ENCODE results near the gene SNAP25. TPM values are rescaled to one million over a fixed set of nuclear protein-coding genes. Genes with fewer than 3 reads are reported as not detected.

SNAP25 gene
- total RNA-seq, 1 donor from 2014 or later: 14.2 TPM

DNA sequence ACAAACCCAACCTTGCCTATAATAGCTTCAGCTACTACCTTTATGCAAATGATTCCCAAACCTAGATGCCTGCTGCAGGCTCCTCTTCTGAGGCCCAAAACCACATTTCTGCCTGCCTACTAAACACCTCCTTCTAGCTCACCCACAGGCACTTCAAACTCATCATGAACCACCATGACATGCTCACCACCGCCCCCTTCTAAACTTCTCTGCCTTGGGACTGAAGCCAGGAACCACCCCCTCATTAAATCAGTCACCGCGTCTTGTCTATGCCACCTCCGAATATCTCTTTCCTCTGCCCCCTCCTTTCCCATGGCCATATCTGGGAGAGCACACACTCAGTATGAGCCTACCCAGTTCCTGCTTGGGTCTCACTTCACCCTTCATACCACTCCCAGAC lies 101.2 kb downstream of the SNAP25 start:
- Mint-ChIP-seq H3K4me1 (ENCODE audit: low read depth) (peaks cover 14% of the 10 kb centered on the region), H3K27ac (no peak overlapping the region), H3K4me3 (ENCODE audit: low read depth) (no peak overlapping the region), H3K27me3 (ENCODE audit: low read depth) (peaks cover 16% of the 10 kb centered on the region), H3K9me3 (peaks cover 9% of the 10 kb centered on the region), H3K36me3 (ENCODE audit: low read depth) (no peaks in the 10 kb centered on the region)
- intact Hi-C loops (cut with micrococcal nuclease): loop anchor here (5.0 kb wide), 1 partner anchor 32 kb away; no protein-coding TSS in a partner anchor
- DNase-seq (ENCODE audit: low spot score): no peak

DNA sequence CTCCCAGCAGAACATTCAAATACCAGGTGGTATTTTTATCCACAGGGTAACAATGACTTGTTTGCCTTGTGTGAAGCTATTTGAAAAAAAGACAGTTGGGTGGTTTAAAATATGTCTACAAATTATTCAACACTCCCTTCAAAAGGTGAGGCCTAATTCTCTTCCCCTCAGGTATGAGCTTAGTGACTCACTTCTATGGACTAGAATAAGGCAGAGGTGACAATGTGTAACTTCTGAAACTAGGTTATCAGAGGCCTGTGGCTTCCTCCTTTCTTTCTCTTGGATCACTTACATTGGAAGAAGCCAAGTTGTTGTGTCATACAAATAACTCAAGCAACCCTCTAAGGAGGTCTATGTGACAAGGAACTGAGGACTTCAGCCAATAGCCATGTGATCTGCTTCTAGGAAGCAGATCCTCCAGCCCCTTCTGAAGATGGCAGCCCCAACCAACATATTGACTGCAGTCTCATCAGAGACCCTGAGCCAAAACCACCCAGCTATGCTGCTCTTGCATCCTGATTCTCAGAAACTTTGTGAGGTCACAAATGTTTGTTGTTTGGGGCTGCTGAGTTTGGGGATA lies 102.6 kb downstream of the SNAP25 start:
- Mint-ChIP-seq H3K4me1 (ENCODE audit: low read depth) (peaks cover 14% of the 10 kb centered on the region), H3K9me3 (peaks cover 9% of the 10 kb centered on the region), H3K27ac (no peak overlapping the region), H3K27me3 (ENCODE audit: low read depth) (peaks cover 8% of the 10 kb centered on the region), H3K36me3 (ENCODE audit: low read depth) (no peaks in the 10 kb centered on the region), H3K4me3 (ENCODE audit: low read depth) (no peak overlapping the region)
- intact Hi-C loops (cut with micrococcal nuclease): no loop called here
- DNase-seq (ENCODE audit: low spot score): no peak

- no peak overlapping the region for H3K4me3 Mint-ChIP-seq (ENCODE audit: low read depth)
- peaks cover 4% of the 10 kb centered on the region for H3K9me3 Mint-ChIP-seq
- no peak for DNase-seq (ENCODE audit: low spot score)
- no peaks in the 10 kb centered on the region for H3K36me3 Mint-ChIP-seq (ENCODE audit: low read depth)
- H3K27ac Mint-ChIP-seq: no peak overlapping the region
- intact Hi-C loops (cut with micrococcal nuclease): no loop called here
- H3K27me3 Mint-ChIP-seq (ENCODE audit: low read depth): peaks cover 8% of the 10 kb centered on the region
- peaks cover 14% of the 10 kb centered on the region for H3K4me1 Mint-ChIP-seq (ENCODE audit: low read depth)
Measured at GRCh38 chr20:10322073-10323012, 103.7 kb downstream of the SNAP25 start.

DNA sequence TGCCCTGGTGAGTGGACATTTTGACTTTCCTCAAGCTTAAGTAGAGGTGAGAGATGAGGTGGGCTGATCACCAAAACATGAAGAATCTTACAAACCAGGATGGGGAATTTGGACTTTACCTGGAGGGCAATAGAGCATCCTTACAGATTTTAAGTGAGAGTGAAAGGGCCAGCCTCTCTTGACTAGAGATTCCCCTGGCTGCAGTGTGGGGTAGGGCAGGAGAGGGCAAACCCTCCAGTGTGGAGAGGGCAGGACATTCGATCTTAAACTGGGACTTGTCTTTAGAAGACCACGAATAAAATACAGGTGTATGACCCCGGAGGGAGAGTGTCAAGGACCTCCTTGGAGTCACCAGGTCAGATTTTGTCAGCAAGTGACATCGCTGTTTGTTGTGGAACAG lies 105.1 kb downstream of the SNAP25 start:
- peaks cover 8% of the 10 kb centered on the region for H3K27me3 Mint-ChIP-seq (ENCODE audit: low read depth)
- no peaks in the 10 kb centered on the region for H3K36me3 Mint-ChIP-seq (ENCODE audit: low read depth)
- peaks cover 7% of the 10 kb centered on the region for H3K4me1 Mint-ChIP-seq (ENCODE audit: low read depth)
- no peak overlapping the region for H3K4me3 Mint-ChIP-seq (ENCODE audit: low read depth)
- no peak overlapping the region for H3K27ac Mint-ChIP-seq
- intact Hi-C loops (cut with micrococcal nuclease): no loop called here
- peaks cover 1% of the 10 kb centered on the region for H3K9me3 Mint-ChIP-seq
- no peak for DNase-seq (ENCODE audit: low spot score)

GRCh38 chr20:10324198-10324847 lies 105.7 kb downstream of the SNAP25 start:
- Mint-ChIP-seq H3K27me3 (ENCODE audit: low read depth) (peaks cover 8% of the 10 kb centered on the region), H3K4me1 (ENCODE audit: low read depth) (peaks cover 6% of the 10 kb centered on the region), H3K9me3 (no peaks in the 10 kb centered on the region), H3K36me3 (ENCODE audit: low read depth) (no peaks in the 10 kb centered on the region), H3K4me3 (ENCODE audit: low read depth) (no peak overlapping the region), H3K27ac (no peak overlapping the region)
- intact Hi-C loops (cut with micrococcal nuclease): no loop called here
- no peak for DNase-seq (ENCODE audit: low spot score)

DNA sequence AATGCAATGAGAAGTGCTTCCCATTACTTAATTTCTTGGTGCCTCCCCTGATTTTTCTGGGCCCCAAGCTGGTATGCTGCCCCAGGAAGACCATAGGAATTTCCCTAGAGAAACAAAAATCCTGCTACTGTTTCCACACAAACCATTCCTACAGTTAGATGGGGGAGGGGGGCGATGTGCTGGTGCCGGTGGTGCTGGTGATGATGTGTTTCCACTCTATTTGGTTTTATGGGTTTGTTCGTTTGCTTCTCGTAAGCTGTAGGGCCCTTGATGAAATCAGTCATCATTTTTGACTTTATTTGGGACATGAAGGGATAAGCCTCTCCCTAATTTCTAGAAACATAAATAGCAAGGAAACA lies 110.2 kb downstream of the SNAP25 start:
- H3K27ac Mint-ChIP-seq: no peak overlapping the region
- no peak for DNase-seq (ENCODE audit: low spot score)
- H3K4me3 Mint-ChIP-seq (ENCODE audit: low read depth): no peak overlapping the region
- H3K27me3 Mint-ChIP-seq (ENCODE audit: low read depth): peaks cover 20% of the 10 kb centered on the region
- no peaks in the 10 kb centered on the region for H3K4me1 Mint-ChIP-seq (ENCODE audit: low read depth)
- H3K36me3 Mint-ChIP-seq (ENCODE audit: low read depth): no peaks in the 10 kb centered on the region
- intact Hi-C loops (cut with micrococcal nuclease): no loop called here
- H3K9me3 Mint-ChIP-seq: no peaks in the 10 kb centered on the region

GRCh38 chr20:10329387-10330005 lies 110.9 kb downstream of the SNAP25 start:
- H3K27me3 Mint-ChIP-seq (ENCODE audit: low read depth): peaks cover 17% of the 10 kb centered on the region
- no peaks in the 10 kb centered on the region for H3K4me1 Mint-ChIP-seq (ENCODE audit: low read depth)
- no peak overlapping the region for H3K27ac Mint-ChIP-seq
- intact Hi-C loops (cut with micrococcal nuclease): no loop called here
- no peak overlapping the region for H3K4me3 Mint-ChIP-seq (ENCODE audit: low read depth)
- H3K9me3 Mint-ChIP-seq: no peaks in the 10 kb centered on the region
- no peaks in the 10 kb centered on the region for H3K36me3 Mint-ChIP-seq (ENCODE audit: low read depth)
- DNase-seq (ENCODE audit: low spot score): no peak

- Mint-ChIP-seq H3K9me3 (no peaks in the 10 kb centered on the region), H3K27me3 (ENCODE audit: low read depth) (peaks cover 17% of the 10 kb centered on the region), H3K27ac (no peak overlapping the region), H3K4me1 (ENCODE audit: low read depth) (no peaks in the 10 kb centered on the region), H3K4me3 (ENCODE audit: low read depth) (no peak overlapping the region), H3K36me3 (ENCODE audit: low read depth) (no peaks in the 10 kb centered on the region)
- intact Hi-C loops (cut with micrococcal nuclease): no loop called here
- DNase-seq (ENCODE audit: low spot score): no peak
Measured at GRCh38 chr20:10330071-10330470, 111.4 kb downstream of the SNAP25 start.

GRCh38 chr20:10332656-10333415 lies 114.2 kb downstream of the SNAP25 start:
- Mint-ChIP-seq H3K4me1 (ENCODE audit: low read depth) (peaks cover 2% of the 10 kb centered on the region), H3K27ac (no peak overlapping the region), H3K36me3 (ENCODE audit: low read depth) (no peaks in the 10 kb centered on the region), H3K4me3 (ENCODE audit: low read depth) (no peak overlapping the region), H3K9me3 (no peaks in the 10 kb centered on the region), H3K27me3 (ENCODE audit: low read depth) (peaks cover 15% of the 10 kb centered on the region)
- intact Hi-C loops (cut with micrococcal nuclease): no loop called here
- no peak for DNase-seq (ENCODE audit: low spot score)

DNA sequence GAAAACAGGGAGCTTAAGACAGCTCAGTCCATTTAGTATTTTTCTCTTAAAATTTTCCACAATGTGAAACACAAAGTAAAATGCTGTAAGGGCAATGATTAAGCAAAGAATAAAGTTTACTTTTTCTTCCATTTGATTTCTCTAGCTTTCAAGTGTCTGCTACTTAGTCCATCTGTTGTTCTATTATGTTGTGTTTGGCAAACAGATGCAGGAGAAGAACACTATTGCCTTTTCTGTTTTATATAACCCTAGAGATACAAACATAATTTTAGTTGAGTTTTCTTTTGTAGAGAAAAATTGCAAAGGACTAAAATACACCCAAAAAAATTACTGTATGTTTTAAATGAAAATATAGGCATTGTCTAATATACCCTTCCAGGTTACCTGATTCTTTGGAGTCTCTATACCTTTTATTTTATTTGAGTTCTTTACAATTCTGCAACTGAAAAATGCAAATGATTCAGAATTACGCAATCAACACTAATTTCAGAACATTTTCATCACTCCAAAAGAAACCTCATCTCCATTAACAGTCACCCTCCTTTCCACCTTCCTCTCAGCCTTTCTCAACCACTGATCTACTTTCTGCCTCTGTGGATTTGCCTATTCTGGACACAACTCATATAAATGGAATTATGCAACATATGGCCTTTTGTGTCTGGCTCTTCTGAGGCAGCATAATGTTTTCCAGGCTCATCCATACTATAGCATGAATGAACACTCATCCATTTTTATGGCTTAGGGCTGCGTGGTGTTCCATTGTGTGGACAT lies 118.5 kb downstream of the SNAP25 start:
- Mint-ChIP-seq H3K27ac (no peak overlapping the region), H3K4me3 (ENCODE audit: low read depth) (no peak overlapping the region), H3K27me3 (ENCODE audit: low read depth) (peaks cover 5% of the 10 kb centered on the region), H3K4me1 (ENCODE audit: low read depth) (peaks cover 12% of the 10 kb centered on the region), H3K36me3 (ENCODE audit: low read depth) (no peaks in the 10 kb centered on the region), H3K9me3 (no peaks in the 10 kb centered on the region)
- DNase-seq (ENCODE audit: low spot score): no peak
- intact Hi-C loops (cut with micrococcal nuclease): no loop called here

DNA sequence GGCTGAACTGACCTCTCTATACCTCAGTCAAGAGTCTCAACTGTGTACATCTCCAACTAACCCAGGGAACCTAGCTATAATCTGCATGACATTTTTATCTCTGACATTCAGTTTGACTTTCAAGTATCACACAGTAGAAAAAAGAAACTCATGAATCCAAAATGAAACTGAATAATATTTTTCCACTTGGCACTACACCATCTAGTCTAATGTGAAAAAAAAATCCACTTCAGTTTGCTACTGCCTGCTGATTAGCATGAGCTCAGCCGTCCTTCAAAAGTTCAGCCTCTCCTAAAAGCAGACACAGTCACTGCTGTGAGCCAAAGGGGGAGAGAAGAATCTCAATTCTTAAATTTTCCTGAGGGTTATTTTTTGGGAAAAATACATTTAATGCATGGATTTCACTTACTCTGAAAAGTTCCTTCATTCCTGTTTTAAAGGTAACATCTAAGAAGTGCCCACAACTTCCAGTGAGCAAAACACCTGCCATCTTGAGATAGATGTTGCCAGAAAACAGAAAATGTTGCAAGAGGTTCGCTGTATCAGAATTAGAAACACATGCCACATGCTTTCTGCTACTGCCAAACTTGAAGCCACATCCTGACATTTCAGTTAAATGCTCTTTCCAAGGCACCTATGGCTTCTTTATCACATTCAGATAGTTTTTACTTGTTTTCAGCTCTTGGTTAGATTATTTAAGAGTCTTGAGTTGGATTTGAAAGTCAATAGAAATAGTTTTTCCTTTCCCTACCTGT lies 120.0 kb downstream of the SNAP25 start:
- no peak overlapping the region for H3K4me3 Mint-ChIP-seq (ENCODE audit: low read depth)
- H3K27me3 Mint-ChIP-seq (ENCODE audit: low read depth): peaks cover 8% of the 10 kb centered on the region
- H3K27ac Mint-ChIP-seq: no peak overlapping the region
- intact Hi-C loops (cut with micrococcal nuclease): no loop called here
- peaks cover 12% of the 10 kb centered on the region for H3K4me1 Mint-ChIP-seq (ENCODE audit: low read depth)
- no peaks in the 10 kb centered on the region for H3K9me3 Mint-ChIP-seq
- DNase-seq (ENCODE audit: low spot score): no peak
- no peaks in the 10 kb centered on the region for H3K36me3 Mint-ChIP-seq (ENCODE audit: low read depth)

Measured in activated T-helper 2 cell treated with anti-CD3 and anti-CD28 coated beads, Interferon-gamma antibody, Interleukin-2, Interleukin-4, amounts not matched to agents 10 μg/mL and 5 μg/mL and 100 μg/mL, durations not matched to agents 14 hours and 24 hours and 36 hours (primary cell).